Osteoblast (primary cell): Measurements from ENCODE around the gene NOP9. TPM values are rescaled to one million over a fixed set of nuclear protein-coding genes. Genes with fewer than 3 reads are reported as not detected.

Source experiments
- DNase-seq: peaks from one replicate; pipeline ENCODE4 v3.0.0; 2011; ENCODE audit warnings: low spot score, mixed read lengths; ENCODE audit not compliant: insufficient read length; ENCODE audit errors: missing footprints
- H2AFZ ChIP-seq: 2 replicates; pipeline ENCODE4 v1.6.0; 2011; ENCODE audit warnings: mild to moderate bottlenecking, low read length
- H3K27ac ChIP-seq: 2 replicates; pipeline ENCODE4 v1.5.1; 2011; ENCODE audit warnings: mild to moderate bottlenecking, low read depth, low read length, moderate library complexity
- H3K27me3 ChIP-seq: 2 replicates; pipeline ENCODE4 v1.6.0; 2012; ENCODE audit warnings: mild to moderate bottlenecking, control low read depth, inconsistent platforms, low read length, moderate library complexity; ENCODE audit not compliant: insufficient read depth
- H3K36me3 ChIP-seq: 2 replicates; pipeline ENCODE4 v1.5.1; 2011; ENCODE audit warnings: mild to moderate bottlenecking, low read length, control low read depth, moderate library complexity; ENCODE audit not compliant: insufficient read depth
- H3K4me1 ChIP-seq: 2 replicates; pipeline ENCODE4 v1.5.1; 2011; ENCODE audit warnings: mild to moderate bottlenecking, low read length, control low read depth, moderate library complexity; ENCODE audit not compliant: insufficient read depth
- H3K4me2 ChIP-seq: 2 replicates; pipeline ENCODE4 v1.6.0; 2011; ENCODE audit warnings: mild to moderate bottlenecking, low read length; ENCODE audit not compliant: insufficient read depth
- H3K4me3 ChIP-seq: fragments of 200-600 bp; sonication (generic); 3 replicates; pipeline ENCODE4 v1.5.1; 2012; ENCODE audit warnings: mild to moderate bottlenecking, low read length, inconsistent platforms; ENCODE audit not compliant: insufficient read depth
- H3K79me2 ChIP-seq: 2 replicates; pipeline ENCODE4 v1.6.0; 2012; ENCODE audit warnings: mild to moderate bottlenecking, low read length, control low read depth, inconsistent platforms; ENCODE audit not compliant: insufficient read depth
- H3K9me3 ChIP-seq: 2 replicates; pipeline ENCODE4 v1.5.1; 2011; ENCODE audit warnings: low read depth, low read length, control low read depth
- H4K20me1 ChIP-seq: 2 replicates; pipeline ENCODE4 v1.6.0; 2012; ENCODE audit warnings: mild to moderate bottlenecking, low read length, control low read depth; ENCODE audit not compliant: insufficient read depth
- CTCF ChIP-seq: IDR thresholded peaks from 2 replicates; pipeline ENCODE4 v1.5.1; 2011; ENCODE audit warnings: mild to moderate bottlenecking, low read depth, low read length, moderate library complexity; ENCODE audit errors: extremely low read depth
- total RNA-seq: library from RNA; depleted of rRNA; stranded (reverse); fragments of >200 nt; gene quantifications from 2 replicates; pipeline ENCODE4 v1.2.3, GENCODE V29; 2012

The NOP9 gene
- total RNA-seq, 1 donor: 21.0 TPM

GRCh38 chr14:24255931-24256711 lies 43.5 kb upstream of the NOP9 start:
- no peak overlapping the region for H3K4me3 ChIP-seq
- no peak for TF ChIP-seq CTCF
- peaks cover 8% of the 10 kb centered on the region for H3K4me1 ChIP-seq

GRCh38 chr14:24256960-24257359 lies 42.7 kb upstream of the NOP9 start:
- no peak overlapping the region for H2AFZ ChIP-seq
- DNase-seq: no peak
- no peaks in the 10 kb centered on the region for H3K9me3 ChIP-seq
- H3K79me2 ChIP-seq: no peaks in the 10 kb centered on the region
- H3K27ac ChIP-seq: no peak overlapping the region
- H3K27me3 ChIP-seq: no peaks in the 10 kb centered on the region
- TF ChIP-seq CTCF: no peak
- H3K4me2 ChIP-seq: no peak overlapping the region
- H3K4me3 ChIP-seq: no peak overlapping the region
- no peaks in the 10 kb centered on the region for H3K36me3 ChIP-seq
- H3K4me1 ChIP-seq: peaks cover 2% of the 10 kb centered on the region
- H4K20me1 ChIP-seq: no peaks in the 10 kb centered on the region

More at GRCh38 chr14:24255931-24256711, 43.5 kb upstream of the NOP9 start:
- Histone ChIP-seq H3K79me2 (no peaks in the 10 kb centered on the region), H4K20me1 (no peaks in the 10 kb centered on the region), H3K36me3 (no peaks in the 10 kb centered on the region), H3K27ac (no peak overlapping the region), H2AFZ (no peak overlapping the region), H3K9me3 (no peaks in the 10 kb centered on the region), H3K4me2 (no peak overlapping the region), H3K27me3 (no peaks in the 10 kb centered on the region)
- DNase-seq: no peak

GRCh38 chr14:24258119-24258518 lies 41.5 kb upstream of the NOP9 start:
- no peak overlapping the region for H3K4me2 ChIP-seq
- no peaks in the 10 kb centered on the region for H3K79me2 ChIP-seq
- H4K20me1 ChIP-seq: no peaks in the 10 kb centered on the region
- H3K9me3 ChIP-seq: no peaks in the 10 kb centered on the region
- no peaks in the 10 kb centered on the region for H3K36me3 ChIP-seq
- no peak for TF ChIP-seq CTCF
- H3K4me3 ChIP-seq: no peak overlapping the region
- no peak for DNase-seq
- H2AFZ ChIP-seq: no peak overlapping the region
- H3K4me1 ChIP-seq: no peaks in the 10 kb centered on the region
- no peak overlapping the region for H3K27ac ChIP-seq
- no peaks in the 10 kb centered on the region for H3K27me3 ChIP-seq

GRCh38 chr14:24258548-24259265 lies 40.9 kb upstream of the NOP9 start:
- H2AFZ ChIP-seq: no peak overlapping the region

More at GRCh38 chr14:24258548-24259265, 40.9 kb upstream of the NOP9 start:
- Histone ChIP-seq H4K20me1 (no peaks in the 10 kb centered on the region), H3K9me3 (no peaks in the 10 kb centered on the region), H3K4me3 (no peak overlapping the region), H3K27ac (no peak overlapping the region), H3K4me2 (no peak overlapping the region), H3K27me3 (no peaks in the 10 kb centered on the region), H3K79me2 (no peaks in the 10 kb centered on the region), H3K36me3 (no peaks in the 10 kb centered on the region), H3K4me1 (no peaks in the 10 kb centered on the region)
- no peak for TF ChIP-seq CTCF
- peak; percentile 58 for DNase-seq
